ENCODE results near the gene BAMBI. TPM values are rescaled to one million over a fixed set of nuclear protein-coding genes. Genes with fewer than 3 reads are reported as not detected.
A peak's percentile ranks its signal among the peaks of the same experiment; 100 is the strongest.

Gene BAMBI
- total and polyA plus RNA-seq, 8 donors = 0.85 to 9.1 (median 1.5) TPM; not detected in 3

- H3K36me3 ChIP-seq = no peaks in the 10 kb centered on the region
- DNase-seq = no peak
- no peaks in the 10 kb centered on the region for H3K4me1 ChIP-seq
- WGBS, 5 donors = 55 to 67% (median 61%) methylated on average over 2 of the region's 2 CpGs
- H3K4me3 ChIP-seq = no peak overlapping the region
- TF ChIP-seq POLR2AphosphoS5 (IDR thresholded peaks at IDR 0.05) (no peak), POLR2A (IDR thresholded peaks at IDR 0.05) (no peak), EP300 (IDR thresholded peaks at IDR 0.05) (no peak)
- TF ChIP-seq, protein P1, sequence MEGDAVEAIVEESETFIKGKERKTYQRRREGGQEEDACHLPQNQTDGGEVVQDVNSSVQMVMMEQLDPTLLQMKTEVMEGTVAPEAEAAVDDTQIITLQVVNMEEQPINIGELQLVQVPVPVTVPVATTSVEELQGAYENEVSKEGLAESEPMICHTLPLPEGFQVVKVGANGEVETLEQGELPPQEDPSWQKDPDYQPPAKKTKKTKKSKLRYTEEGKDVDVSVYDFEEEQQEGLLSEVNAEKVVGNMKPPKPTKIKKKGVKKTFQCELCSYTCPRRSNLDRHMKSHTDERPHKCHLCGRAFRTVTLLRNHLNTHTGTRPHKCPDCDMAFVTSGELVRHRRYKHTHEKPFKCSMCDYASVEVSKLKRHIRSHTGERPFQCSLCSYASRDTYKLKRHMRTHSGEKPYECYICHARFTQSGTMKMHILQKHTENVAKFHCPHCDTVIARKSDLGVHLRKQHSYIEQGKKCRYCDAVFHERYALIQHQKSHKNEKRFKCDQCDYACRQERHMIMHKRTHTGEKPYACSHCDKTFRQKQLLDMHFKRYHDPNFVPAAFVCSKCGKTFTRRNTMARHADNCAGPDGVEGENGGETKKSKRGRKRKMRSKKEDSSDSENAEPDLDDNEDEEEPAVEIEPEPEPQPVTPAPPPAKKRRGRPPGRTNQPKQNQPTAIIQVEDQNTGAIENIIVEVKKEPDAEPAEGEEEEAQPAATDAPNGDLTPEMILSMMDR (IDR thresholded peaks at IDR 0.05) = no peak
- intact Hi-C loops (cut with DNase I; ENCODE audit: low total_unique reads) = no loop called here
- no peak overlapping the region for H3K27ac ChIP-seq
- no peaks in the 10 kb centered on the region for H3K9me3 ChIP-seq
- peaks cover 0 to 18% (median 0%) of the 10 kb centered on the region in 3 donors for H3K27me3 ChIP-seq
Measured at GRCh38 chr10:28698075-28698474, 20.8 kb downstream of the BAMBI start.

DNA sequence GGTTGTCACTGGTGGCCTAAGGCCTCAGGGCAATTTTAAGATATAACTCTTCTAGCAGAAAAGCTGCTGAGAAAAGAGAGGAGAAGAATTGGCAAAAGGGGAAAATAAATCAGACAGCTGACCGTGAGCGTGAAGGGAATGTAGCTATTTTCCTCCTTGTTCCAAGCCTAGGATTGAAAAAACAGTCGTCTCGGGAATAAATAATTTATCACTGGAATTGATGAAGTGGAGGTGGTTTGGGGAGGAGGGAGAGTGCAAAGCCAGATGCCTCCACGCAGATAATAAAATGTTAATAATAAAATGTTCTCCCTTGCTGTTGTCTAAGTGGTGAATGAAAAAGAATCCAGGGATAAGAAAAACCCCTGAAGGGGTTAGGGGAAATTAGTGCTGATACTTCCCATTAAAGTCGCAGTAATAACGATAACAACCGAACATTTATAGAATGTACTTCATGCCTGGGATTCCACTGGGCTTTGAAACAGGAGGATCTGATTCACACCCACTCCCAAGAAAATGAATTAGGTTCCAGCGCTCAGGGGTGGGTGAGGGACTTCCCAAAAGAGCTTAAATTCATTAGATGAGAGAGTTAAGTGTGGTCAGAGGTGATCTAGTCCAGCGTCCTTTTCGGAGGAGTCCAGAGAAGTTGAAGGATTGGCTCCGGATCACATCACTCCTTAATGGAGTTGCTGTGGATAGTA is 27.3 kb downstream of the BAMBI start:
- Histone ChIP-seq H3K4me3 (no peak overlapping the region), H3K9me3 (no peaks in the 10 kb centered on the region), H3K4me1 (no peaks in the 10 kb centered on the region), H3K36me3 (no peaks in the 10 kb centered on the region), H3K27ac (no peak overlapping the region), H3K27me3 (no peaks in the 10 kb centered on the region)
- 59 to 74% (median 73%) methylated on average over 12 of the region's 12 CpGs for WGBS, 5 donors
- peak in 1 of 2 donors; percentile 37 for DNase-seq
- intact Hi-C loops (cut with DNase I; ENCODE audit: low total_unique reads) = no loop called here
- TF ChIP-seq EP300 (IDR thresholded peaks at IDR 0.05) = no peak
- TF ChIP-seq, protein P1 (IDR thresholded peaks at IDR 0.05) = no peak
- TF ChIP-seq POLR2A (IDR thresholded peaks at IDR 0.05) = no peak
- TF ChIP-seq POLR2AphosphoS5 (IDR thresholded peaks at IDR 0.05) = no peak

- WGBS, 5 donors = 76 to 82% (median 80%) methylated on average over 8 of the region's 8 CpGs
- H3K4me1 ChIP-seq = no peaks in the 10 kb centered on the region
Measured at GRCh38 chr10:28705472-28705871, 28.2 kb downstream of the BAMBI start.

GRCh38 chr10:28709001-28709710 is 31.8 kb downstream of the BAMBI start:
- Histone ChIP-seq H3K4me3 (no peak overlapping the region), H3K27ac (no peak overlapping the region), H3K9me3 (no peaks in the 10 kb centered on the region), H3K4me1 (no peaks in the 10 kb centered on the region), H3K36me3 (no peaks in the 10 kb centered on the region), H3K27me3 (no peaks in the 10 kb centered on the region)
- DNase-seq = no peak
- no peak for TF ChIP-seq POLR2A (IDR thresholded peaks at IDR 0.05)
- no peak for TF ChIP-seq POLR2AphosphoS5 (IDR thresholded peaks at IDR 0.05)
- TF ChIP-seq, protein P1 (IDR thresholded peaks at IDR 0.05) = no peak
- no peak for TF ChIP-seq EP300 (IDR thresholded peaks at IDR 0.05)
- 61 to 74% (median 73%) methylated on average over 9 of the region's 9 CpGs for WGBS, 5 donors
- intact Hi-C loops (cut with DNase I; ENCODE audit: low total_unique reads) = no loop called here

More at GRCh38 chr10:28705472-28705871, 28.2 kb downstream of the BAMBI start:
- TF ChIP-seq POLR2AphosphoS5 (IDR thresholded peaks at IDR 0.05) (no peak), POLR2A (IDR thresholded peaks at IDR 0.05) (no peak), EP300 (IDR thresholded peaks at IDR 0.05) (no peak)
- TF ChIP-seq, protein P1 (IDR thresholded peaks at IDR 0.05) = no peak
- H3K27ac ChIP-seq = no peak overlapping the region
- no peaks in the 10 kb centered on the region for H3K36me3 ChIP-seq
- DNase-seq = no peak
- no peak overlapping the region for H3K4me3 ChIP-seq
- intact Hi-C loops (cut with DNase I; ENCODE audit: low total_unique reads) = no loop called here
- H3K27me3 ChIP-seq = no peaks in the 10 kb centered on the region
- H3K9me3 ChIP-seq = no peaks in the 10 kb centered on the region
